ENCODE measurements around the gene CCNO.
A peak's percentile ranks its signal among the peaks of the same experiment; 100 is the strongest.

The CCNO gene, protein sequence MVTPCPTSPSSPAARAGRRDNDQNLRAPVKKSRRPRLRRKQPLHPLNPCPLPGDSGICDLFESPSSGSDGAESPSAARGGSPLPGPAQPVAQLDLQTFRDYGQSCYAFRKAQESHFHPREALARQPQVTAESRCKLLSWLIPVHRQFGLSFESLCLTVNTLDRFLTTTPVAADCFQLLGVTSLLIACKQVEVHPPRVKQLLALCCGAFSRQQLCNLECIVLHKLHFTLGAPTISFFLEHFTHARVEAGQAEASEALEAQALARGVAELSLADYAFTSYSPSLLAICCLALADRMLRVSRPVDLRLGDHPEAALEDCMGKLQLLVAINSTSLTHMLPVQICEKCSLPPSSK

DNA sequence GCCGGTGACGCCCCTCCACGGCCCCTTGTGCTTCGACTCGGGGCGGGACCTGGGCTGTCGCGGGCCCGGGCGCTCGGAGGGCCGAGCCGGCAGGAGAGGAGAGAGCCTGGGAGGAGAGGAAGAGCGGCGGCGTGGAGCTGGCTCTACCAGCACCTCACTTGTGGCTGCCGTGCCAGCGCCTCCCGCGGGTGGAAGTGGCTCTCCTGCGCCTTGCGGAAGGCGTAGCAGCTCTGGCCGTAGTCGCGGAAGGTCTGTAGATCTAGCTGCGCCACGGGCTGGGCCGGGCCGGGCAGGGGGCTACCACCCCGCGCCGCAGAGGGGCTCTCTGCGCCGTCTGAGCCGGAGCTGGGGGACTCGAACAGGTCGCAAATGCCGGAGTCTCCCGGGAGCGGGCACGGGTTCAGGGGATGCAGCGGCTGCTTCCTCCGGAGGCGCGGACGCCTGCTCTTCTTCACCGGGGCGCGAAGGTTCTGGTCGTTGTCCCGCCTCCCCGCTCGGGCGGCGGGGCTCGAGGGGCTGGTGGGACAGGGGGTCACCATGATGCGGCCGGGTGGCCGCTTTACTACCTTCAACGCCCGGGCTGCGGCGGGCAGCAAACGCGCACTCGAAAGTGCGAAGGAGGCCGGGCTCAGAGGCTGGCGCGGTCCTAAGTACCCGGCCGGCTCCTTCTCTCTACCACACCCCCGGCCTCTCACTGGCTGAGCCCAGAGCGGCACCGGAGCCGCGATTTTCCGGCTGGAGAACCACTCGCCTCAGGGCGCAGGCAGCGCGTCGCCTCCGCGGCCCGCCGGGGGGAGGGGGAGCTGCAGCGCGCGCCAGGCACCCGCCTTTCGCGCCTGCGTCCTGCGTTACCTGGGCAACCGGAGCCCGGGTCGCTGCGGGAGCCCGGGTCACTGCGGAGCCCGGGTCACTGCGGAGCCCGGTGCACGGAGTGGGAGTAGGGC, at the start of gene CCNO:
TSS of gene CCNO (minus strand) at position 624 of the 944 bp plus-strand sequence. CDS start at position 539, 85 bp downstream.
- peaks cover 86% of the 10 kb centered on the region for H3K27me3 Mint-ChIP-seq (ENCODE audit: low read depth)
- peak within 1 kb of the TSS; percentile 31 for H3K27ac Mint-ChIP-seq
- H3K36me3 Mint-ChIP-seq (ENCODE audit: low read depth): no peaks in the 10 kb centered on the region
- no peaks in the 10 kb centered on the region for H3K9me3 Mint-ChIP-seq
- H3K4me3 Mint-ChIP-seq: peak within 1 kb of the TSS; percentile 84
- peaks cover 24% of the 10 kb centered on the region for H3K4me1 Mint-ChIP-seq (ENCODE audit: low read depth)

DNA sequence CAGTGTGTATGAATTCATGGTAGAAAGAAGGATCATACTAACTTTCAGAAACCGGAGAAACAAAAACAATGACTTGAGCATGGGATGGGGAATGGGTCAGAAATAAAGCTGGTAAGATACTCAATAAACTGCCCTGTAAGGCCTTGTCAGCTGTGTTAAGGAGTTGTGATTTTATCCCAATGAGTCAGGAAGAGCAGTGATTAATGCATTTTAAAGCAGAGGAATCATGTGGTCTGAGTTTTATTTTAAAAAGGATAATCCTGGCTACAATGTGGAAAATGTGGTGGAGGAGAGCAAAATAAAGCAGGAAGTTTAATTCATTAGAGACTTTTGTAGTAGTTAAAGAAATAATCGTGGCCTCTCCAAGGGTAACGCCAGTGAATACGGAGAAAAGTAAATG, 45.4 kb upstream of the CCNO start:
- Mint-ChIP-seq H3K27ac (no peak overlapping the region), H3K36me3 (ENCODE audit: low read depth) (peaks cover 39% of the 10 kb centered on the region), H3K4me3 (no peak overlapping the region), H3K9me3 (no peaks in the 10 kb centered on the region), H3K27me3 (ENCODE audit: low read depth) (no peaks in the 10 kb centered on the region), H3K4me1 (ENCODE audit: low read depth) (no peaks in the 10 kb centered on the region)

DNA sequence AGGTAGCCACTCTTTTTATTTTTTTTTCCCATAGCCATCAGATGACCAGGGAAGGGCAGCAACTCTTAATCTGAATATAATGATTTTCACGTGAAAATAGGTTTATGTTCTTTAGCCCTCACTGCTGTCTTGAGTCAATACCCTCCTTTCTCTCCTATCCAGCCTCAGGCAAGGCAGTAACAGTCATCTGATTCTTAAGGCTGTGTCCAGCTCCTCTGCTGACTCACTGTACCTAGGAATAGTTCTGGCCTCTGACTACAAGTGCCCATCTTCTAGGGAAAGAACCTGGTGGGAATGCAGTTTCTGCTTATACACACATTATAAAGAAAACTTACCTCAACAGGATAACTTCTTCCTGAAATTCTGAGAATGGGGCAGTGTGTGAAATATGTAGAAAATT, 43.4 kb upstream of the CCNO start:
- Mint-ChIP-seq H3K4me3 (no peak overlapping the region), H3K27me3 (ENCODE audit: low read depth) (no peaks in the 10 kb centered on the region), H3K27ac (no peak overlapping the region), H3K9me3 (no peaks in the 10 kb centered on the region), H3K36me3 (ENCODE audit: low read depth) (peaks cover 40% of the 10 kb centered on the region), H3K4me1 (ENCODE audit: low read depth) (no peaks in the 10 kb centered on the region)

DNA sequence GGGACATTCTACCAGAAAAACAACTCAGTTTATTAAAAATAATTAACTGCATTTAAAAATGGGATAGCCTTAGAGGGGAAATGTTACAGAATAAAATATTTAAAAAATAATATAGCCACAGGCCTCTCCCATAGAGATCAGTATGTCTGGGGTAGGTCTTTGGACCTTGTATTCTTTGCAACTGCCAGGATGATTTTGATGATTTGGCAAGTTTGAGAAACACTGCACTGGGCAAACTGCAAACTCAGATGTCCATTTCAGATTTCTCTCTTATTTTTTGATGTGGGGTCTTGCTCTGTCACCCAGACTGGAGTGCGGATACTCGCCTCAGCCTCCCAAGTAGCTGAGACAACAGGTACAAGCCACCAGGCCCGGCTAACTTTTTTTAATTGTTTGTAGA, 24.9 kb upstream of the CCNO start:
- peaks cover 32% of the 10 kb centered on the region for H3K36me3 Mint-ChIP-seq (ENCODE audit: low read depth)
- no peaks in the 10 kb centered on the region for H3K9me3 Mint-ChIP-seq
- no peak overlapping the region for H3K27ac Mint-ChIP-seq
- H3K4me1 Mint-ChIP-seq (ENCODE audit: low read depth): no peaks in the 10 kb centered on the region
- no peak overlapping the region for H3K4me3 Mint-ChIP-seq
- H3K27me3 Mint-ChIP-seq (ENCODE audit: low read depth): no peaks in the 10 kb centered on the region

DNA sequence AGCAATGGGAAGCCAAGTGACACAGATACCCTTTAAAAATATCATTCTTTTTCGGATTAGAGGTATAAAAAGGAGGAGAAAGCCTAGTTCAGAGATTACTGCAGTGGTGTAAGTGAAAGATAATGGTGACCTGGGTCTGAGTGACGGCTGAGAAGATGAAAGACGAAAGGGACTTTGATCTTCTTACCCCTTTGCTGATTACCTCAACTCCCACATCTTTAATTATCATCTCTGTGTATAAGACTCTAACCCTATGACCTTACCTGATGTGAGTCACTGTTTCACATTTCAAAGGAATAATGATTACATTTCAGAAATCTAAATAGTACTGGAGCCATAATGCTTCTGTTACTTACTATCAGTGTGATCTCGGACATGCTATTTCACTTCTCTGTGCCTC, 21.4 kb upstream of the CCNO start:
- Mint-ChIP-seq H3K27me3 (ENCODE audit: low read depth) (peaks cover 14% of the 10 kb centered on the region), H3K36me3 (ENCODE audit: low read depth) (peaks cover 22% of the 10 kb centered on the region), H3K4me1 (ENCODE audit: low read depth) (no peaks in the 10 kb centered on the region), H3K27ac (no peak overlapping the region), H3K9me3 (no peaks in the 10 kb centered on the region), H3K4me3 (no peak overlapping the region)

DNA sequence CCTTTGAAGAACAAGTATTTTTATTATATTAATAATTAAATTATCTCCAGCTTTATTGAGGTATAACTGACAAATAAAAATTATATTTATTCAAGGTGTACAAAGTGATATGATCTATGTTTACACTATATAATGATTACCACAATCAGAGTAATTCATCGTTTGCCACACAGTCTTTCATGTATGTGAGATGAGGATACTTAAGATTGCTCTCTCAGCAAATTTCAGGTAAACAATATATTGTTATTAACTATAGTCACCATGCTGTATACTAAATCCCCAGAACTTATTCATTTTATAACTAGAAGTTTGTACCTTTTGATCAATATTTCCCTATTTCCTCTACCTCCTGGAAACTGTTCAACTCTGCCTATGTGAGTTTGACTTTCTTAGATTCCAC, 16.7 kb upstream of the CCNO start:
- Mint-ChIP-seq H3K4me3 (no peak overlapping the region), H3K4me1 (ENCODE audit: low read depth) (no peaks in the 10 kb centered on the region), H3K9me3 (peaks cover 18% of the 10 kb centered on the region), H3K27me3 (ENCODE audit: low read depth) (peaks cover 39% of the 10 kb centered on the region), H3K27ac (no peak overlapping the region), H3K36me3 (ENCODE audit: low read depth) (peaks cover 9% of the 10 kb centered on the region)

DNA sequence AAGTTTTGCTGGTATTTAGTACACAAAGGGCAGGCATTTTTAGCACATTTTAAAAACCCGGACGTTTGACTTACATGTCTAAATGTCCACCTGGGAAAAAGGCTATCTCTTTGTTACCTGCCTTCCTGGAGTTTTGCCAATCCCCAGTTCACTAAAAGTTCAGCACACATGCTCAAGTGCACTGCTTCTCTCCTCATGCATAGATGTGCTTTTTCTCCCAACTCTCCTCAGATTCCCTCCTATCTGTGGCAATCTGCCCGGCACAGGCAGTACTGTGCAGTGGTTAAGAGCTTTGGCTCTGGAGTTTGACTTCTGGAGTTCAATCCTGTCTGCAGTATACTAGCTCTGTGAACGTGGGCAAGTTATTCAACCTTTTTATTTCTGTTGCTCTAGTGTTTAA, 8.3 kb upstream of the CCNO start:
- no peaks in the 10 kb centered on the region for H3K36me3 Mint-ChIP-seq (ENCODE audit: low read depth)
- H3K4me3 Mint-ChIP-seq: no peak overlapping the region
- no peaks in the 10 kb centered on the region for H3K4me1 Mint-ChIP-seq (ENCODE audit: low read depth)
- no peak overlapping the region for H3K27ac Mint-ChIP-seq
- peaks cover 66% of the 10 kb centered on the region for H3K27me3 Mint-ChIP-seq (ENCODE audit: low read depth)
- peaks cover 11% of the 10 kb centered on the region for H3K9me3 Mint-ChIP-seq

DNA sequence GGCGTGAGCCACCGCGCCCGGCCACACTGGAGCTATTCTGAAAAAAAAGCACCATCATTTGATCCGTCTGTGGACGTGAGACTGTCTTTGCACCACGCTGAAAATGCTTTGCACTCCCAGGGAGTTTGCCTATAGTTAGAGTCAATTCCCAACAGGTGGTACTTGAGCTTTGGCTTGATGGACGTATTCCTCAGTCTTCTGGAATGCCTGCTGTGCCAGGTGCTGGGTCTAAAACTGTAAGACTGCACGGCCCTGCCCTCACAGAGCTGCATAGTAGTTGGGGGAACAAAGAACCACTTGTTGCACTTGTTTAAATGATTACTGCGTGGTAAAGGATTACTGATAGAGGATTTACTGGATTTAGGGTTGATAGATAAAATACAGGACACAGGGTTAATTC, 3.4 kb upstream of the CCNO start:
- peaks cover 79% of the 10 kb centered on the region for H3K27me3 Mint-ChIP-seq (ENCODE audit: low read depth)
- H3K4me1 Mint-ChIP-seq (ENCODE audit: low read depth): peaks cover 15% of the 10 kb centered on the region
- no peaks in the 10 kb centered on the region for H3K36me3 Mint-ChIP-seq (ENCODE audit: low read depth)
- H3K4me3 Mint-ChIP-seq: no peak overlapping the region
- no peaks in the 10 kb centered on the region for H3K9me3 Mint-ChIP-seq
- no peak overlapping the region for H3K27ac Mint-ChIP-seq

DNA sequence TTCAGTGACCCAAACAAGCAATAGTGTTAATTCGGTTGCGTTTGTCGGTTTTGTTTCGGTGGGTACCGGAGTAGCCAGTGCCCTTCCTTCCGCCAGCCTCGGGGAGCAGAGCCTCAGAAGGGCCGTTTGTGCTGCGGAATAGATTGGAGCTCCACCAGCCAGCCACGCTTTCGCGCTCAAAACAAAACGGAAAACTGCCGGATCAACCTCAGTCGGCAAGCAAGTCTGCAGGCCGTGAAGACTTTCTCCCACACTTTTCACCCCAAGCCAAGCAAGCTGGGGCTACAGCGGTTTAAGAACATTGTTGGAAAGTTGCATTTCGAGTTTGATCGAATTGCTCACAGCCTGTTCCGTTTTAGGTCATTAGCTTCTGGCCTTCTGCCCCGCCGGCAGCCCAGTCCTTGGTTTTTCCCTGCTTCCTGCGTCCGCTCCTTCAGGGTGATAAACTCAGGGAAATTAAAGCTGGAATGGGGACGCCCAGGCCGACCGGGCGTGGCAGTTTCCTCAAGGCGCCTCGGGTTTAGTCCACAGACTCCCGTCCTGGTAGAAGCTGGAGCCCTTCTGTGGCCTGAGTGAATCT, 803 bp upstream of the CCNO start:
- no peaks in the 10 kb centered on the region for H3K9me3 Mint-ChIP-seq
- peak overlapping the region; percentile 84 for H3K4me3 Mint-ChIP-seq
- peaks cover 24% of the 10 kb centered on the region for H3K4me1 Mint-ChIP-seq (ENCODE audit: low read depth)
- peaks cover 84% of the 10 kb centered on the region for H3K27me3 Mint-ChIP-seq (ENCODE audit: low read depth)
- H3K36me3 Mint-ChIP-seq (ENCODE audit: low read depth): no peaks in the 10 kb centered on the region
- no peak overlapping the region for H3K27ac Mint-ChIP-seq

DNA sequence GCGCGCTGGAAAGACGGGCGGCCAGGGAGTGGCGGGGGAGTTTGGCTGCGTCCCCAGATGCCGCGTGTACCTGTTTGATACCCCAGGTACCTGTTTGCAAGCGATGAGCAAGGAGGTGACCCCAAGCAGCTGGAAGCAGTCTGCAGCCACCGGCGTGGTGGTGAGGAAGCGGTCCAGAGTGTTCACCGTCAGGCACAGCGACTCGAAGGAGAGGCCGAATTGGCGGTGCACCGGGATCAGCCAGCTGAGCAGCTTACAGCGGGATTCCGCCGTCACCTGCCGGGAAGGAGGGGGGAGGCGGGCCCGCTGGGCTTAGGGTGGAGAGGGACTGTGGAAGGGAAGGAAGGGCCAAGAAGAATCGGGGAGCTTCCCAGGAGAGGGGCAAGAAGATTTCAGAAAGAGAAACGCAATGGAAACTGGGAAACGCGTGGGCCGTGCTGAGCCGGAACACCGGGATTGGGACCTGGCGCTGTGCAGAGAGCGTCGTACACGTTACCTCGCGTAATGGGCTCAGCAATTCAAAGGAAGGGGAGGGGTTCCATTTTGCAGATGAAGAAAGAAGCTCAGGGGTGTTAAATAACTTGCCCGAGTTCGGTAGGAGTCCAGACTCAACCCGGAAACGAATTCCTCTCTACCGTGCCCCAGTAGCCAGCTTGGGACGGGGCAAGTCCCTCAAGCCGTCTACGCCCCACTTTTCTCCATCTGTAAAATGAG, 980 bp downstream of the CCNO start:
- Mint-ChIP-seq H3K36me3 (ENCODE audit: low read depth) (no peaks in the 10 kb centered on the region), H3K4me1 (ENCODE audit: low read depth) (peaks cover 31% of the 10 kb centered on the region), H3K4me3 (peak overlapping the region; percentile 84)

DNA sequence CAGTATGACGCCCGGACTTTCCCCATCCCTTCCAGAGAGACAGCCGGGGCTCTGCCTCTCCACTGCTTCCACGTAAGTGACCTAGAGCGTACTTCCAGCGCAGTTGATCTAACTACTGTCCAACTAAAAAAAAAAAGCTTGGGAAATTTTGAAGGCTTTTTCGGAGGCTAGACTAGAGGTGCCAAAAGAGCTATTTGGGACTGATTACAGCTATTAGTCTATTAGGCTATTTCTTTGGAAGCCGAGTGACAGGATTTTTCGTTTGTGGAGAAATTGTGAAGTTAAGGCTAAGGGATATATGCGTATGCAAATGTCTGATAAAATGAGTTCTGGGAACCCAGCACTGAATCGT, 1.5 kb downstream of the CCNO start:
- H3K27me3 Mint-ChIP-seq (ENCODE audit: low read depth): peaks cover 87% of the 10 kb centered on the region
- H3K9me3 Mint-ChIP-seq: no peaks in the 10 kb centered on the region
- H3K4me3 Mint-ChIP-seq: peak overlapping the region; percentile 84
- H3K27ac Mint-ChIP-seq: peak overlapping the region; percentile 53
- H3K36me3 Mint-ChIP-seq (ENCODE audit: low read depth): no peaks in the 10 kb centered on the region
- peaks cover 31% of the 10 kb centered on the region for H3K4me1 Mint-ChIP-seq (ENCODE audit: low read depth)

More for the DNA sequence above, 980 bp downstream of the CCNO start:
- Mint-ChIP-seq H3K27me3 (ENCODE audit: low read depth) (peaks cover 88% of the 10 kb centered on the region), H3K27ac (peak overlapping the region; percentile 53), H3K9me3 (no peaks in the 10 kb centered on the region)

DNA sequence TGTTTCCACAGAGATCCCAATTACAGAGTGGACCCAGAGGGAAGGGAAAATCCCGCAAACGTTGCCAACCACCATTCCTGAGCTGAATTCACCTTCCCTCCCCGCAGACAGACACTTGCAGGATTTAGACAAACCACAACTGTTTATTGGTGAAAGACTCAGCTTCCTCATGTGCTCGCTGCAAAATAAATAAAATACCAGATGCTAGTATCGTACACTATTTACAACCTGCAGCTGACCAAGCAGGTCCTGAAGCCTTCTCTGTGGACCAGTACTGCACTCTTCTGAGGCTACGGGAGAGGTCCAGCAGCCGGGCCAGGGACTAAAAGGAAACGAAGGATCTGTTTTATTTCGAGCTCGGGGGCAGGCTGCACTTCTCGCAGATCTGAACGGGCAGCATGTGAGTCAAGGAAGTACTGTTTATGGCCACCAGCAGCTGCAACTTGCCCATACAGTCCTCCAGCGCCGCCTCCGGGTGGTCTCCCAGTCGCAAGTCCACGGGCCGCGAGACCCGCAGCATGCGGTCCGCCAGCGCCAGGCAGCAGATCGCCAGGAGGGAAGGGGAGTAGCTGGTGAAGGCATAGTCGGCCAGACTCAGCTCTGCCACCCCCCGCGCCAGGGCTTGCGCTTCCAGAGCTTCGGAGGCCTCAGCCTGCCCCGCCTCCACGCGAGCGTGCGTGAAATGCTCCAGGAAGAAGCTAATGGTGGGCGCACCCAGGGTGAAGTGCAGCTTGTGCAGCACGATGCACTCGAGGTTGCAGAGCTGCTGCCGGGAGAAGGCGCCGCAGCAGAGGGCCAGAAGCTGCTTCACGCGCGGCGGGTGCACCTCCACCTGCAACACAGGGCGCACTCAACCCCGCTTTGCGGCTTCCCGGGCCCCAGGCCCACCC, 2.1 kb downstream of the CCNO start:
- H3K4me1 Mint-ChIP-seq (ENCODE audit: low read depth): peaks cover 33% of the 10 kb centered on the region
- H3K36me3 Mint-ChIP-seq (ENCODE audit: low read depth): no peaks in the 10 kb centered on the region
- H3K27ac Mint-ChIP-seq: no peak overlapping the region
- H3K9me3 Mint-ChIP-seq: no peaks in the 10 kb centered on the region
- H3K4me3 Mint-ChIP-seq: peak overlapping the region; percentile 84
- H3K27me3 Mint-ChIP-seq (ENCODE audit: low read depth): peaks cover 83% of the 10 kb centered on the region

DNA sequence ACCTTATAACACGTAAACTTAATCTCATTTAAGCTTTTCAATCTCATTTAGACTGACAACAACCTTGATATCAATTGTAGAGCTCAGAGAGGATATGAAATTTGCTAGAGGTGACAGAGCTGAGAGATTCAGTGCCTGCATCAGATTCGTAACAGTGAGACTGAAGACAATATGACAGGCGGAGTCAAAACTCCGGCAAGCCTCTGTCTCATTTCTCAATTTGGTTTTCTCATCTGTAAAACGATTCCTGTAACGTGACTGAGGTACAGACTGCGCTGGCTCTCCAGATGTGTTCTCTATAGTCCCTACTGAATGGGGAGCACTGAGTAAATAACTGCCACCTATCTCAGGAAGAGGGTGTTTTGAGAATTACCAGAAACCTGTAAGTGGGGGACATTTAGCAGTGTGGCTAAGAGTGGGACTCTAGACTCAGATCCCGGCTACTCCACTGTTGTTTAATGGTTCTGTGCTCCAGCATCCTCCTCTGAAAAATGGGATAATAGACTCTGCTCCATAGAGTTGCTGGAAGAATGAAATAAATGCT, 3.2 kb downstream of the CCNO start:
- peaks cover 83% of the 10 kb centered on the region for H3K27me3 Mint-ChIP-seq (ENCODE audit: low read depth)
- no peaks in the 10 kb centered on the region for H3K36me3 Mint-ChIP-seq (ENCODE audit: low read depth)
- H3K4me3 Mint-ChIP-seq: no peak overlapping the region
- H3K27ac Mint-ChIP-seq: no peak overlapping the region
- H3K4me1 Mint-ChIP-seq (ENCODE audit: low read depth): peaks cover 36% of the 10 kb centered on the region
- no peaks in the 10 kb centered on the region for H3K9me3 Mint-ChIP-seq

Data from T-helper 1 cell treated with Interleukin-12 subunit alpha and Interleukin-12 subunit beta and Interleukin-4 antibody, amounts not matched to agents 30 μg/mL and 1 μg/mL, for 36 hours (primary cell).